SK-N-SH (cell line): ENCODE measurements around the gene ITFG1. TPM values are rescaled to one million over a fixed set of nuclear protein-coding genes. Genes with fewer than 3 reads are reported as not detected.

Experiments
- CTCF ChIA-PET: fragments of 300-600, 350-600 bp; formaldehyde crosslinking; extraction: SDS; loops from one replicate; lab custom pipeline; 2021; lab: Yijun Ruan, JAX
- POLR2A ChIA-PET: fragments of 350-600 bp; sonication (Branson Sonifier 250); formaldehyde crosslinking; extraction: SDS; loops from one replicate; lab custom pipeline; 2020; ENCODE audit warnings: antibody characterized with exemption, inconsistent platforms; lab: Yijun Ruan, JAX
- DNase-seq: peaks from one replicate; pipeline ENCODE4 v3.0.0; 2012
- H2AFZ ChIP-seq: fragments of 200-600 bp; sonication (generic); 2 replicates; pipeline ENCODE4 v1.8.1; 2016; ENCODE audit warnings: antibody characterized with exemption, mild to moderate bottlenecking, low read depth
- H3F3A ChIP-seq: fragments of 200-600 bp; sonication (generic); replicated peaks from 2 replicates; pipeline ENCODE3; 2016; ENCODE audit warnings: antibody characterized with exemption, mild to moderate bottlenecking; ENCODE audit not compliant: insufficient read depth
- H3K27ac ChIP-seq, 2 experiments: fragments of 200-500 bp in 1 of 2; fragments of 200-600 bp in 1 of 2; sonication (Bioruptor generic) in 1 of 2; sonication (generic), shearing (Covaris generic) in 1 of 2; 2 replicates each; pipeline versions ENCODE4 v1.5.1 to v1.6.1; 2014 to 2016; ENCODE audit warnings: low read depth in 2 of 2, inconsistent platforms in 1 of 2, low read length in 1 of 2, mild to moderate bottlenecking in 1 of 2, mixed read lengths in 1 of 2
- H3K27me3 ChIP-seq: fragments of 200-600 bp; sonication (generic), shearing (Covaris generic); 2 replicates; pipeline ENCODE4 v1.6.1; 2016; ENCODE audit warnings: mixed run types; ENCODE audit not compliant: insufficient read depth
- H3K36me3 ChIP-seq, 2 experiments: fragments of 200-500 bp in 1 of 2; fragments of 200-600 bp in 1 of 2; sonication (Bioruptor generic) in 1 of 2; sonication (generic) in 1 of 2; replicated peaks in 1 of 2; 2 replicates each; pipeline versions ENCODE3 to v1.5.1; 2014 to 2016; ENCODE audit warnings: low read length in 1 of 2, mild to moderate bottlenecking in 1 of 2; ENCODE audit not compliant: insufficient read depth in 2 of 2, control insufficient read depth in 1 of 2
- H3K4me1 ChIP-seq, 2 experiments: fragments of 200-500 bp in 1 of 2; fragments of 200-600 bp in 1 of 2; sonication (Bioruptor generic) in 1 of 2; sonication (generic), shearing (Covaris generic) in 1 of 2; 2 replicates each; pipeline versions ENCODE4 v1.5.1 to v1.6.1; 2014 to 2016; ENCODE audit warnings: low read depth in 1 of 2, low read length in 1 of 2, mixed run types in 1 of 2; ENCODE audit not compliant: insufficient read depth in 2 of 2, control insufficient read depth in 1 of 2
- H3K4me2 ChIP-seq: fragments of 200-600 bp; sonication (generic), shearing (Covaris generic); 2 replicates; pipeline ENCODE4 v1.6.1; 2017; ENCODE audit warnings: mixed run types
- H3K4me3 ChIP-seq, 2 experiments: fragments of 200-500 bp in 1 of 2; fragments of 200-600 bp in 1 of 2; sonication (Bioruptor generic) in 1 of 2; sonication (generic), shearing (Covaris generic) in 1 of 2; 2 replicates each; pipeline versions ENCODE4 v1.5.1 to v1.8.1; 2014 to 2016; ENCODE audit warnings: low read depth in 2 of 2, inconsistent platforms in 1 of 2, low read length in 1 of 2, mild to moderate bottlenecking in 1 of 2, mixed read lengths in 1 of 2, moderate library complexity in 1 of 2
- H3K79me2 ChIP-seq: fragments of 200-600 bp; sonication (generic); 2 replicates; pipeline ENCODE4 v1.8.1; 2017; ENCODE audit warnings: mild to moderate bottlenecking; ENCODE audit not compliant: insufficient read depth
- H3K9ac ChIP-seq: fragments of 200-600 bp; sonication (generic); 2 replicates; pipeline ENCODE4 v1.6.1; 2017; ENCODE audit warnings: mixed run types
- H3K9me2 ChIP-seq: fragments of 200-600 bp; sonication (generic); 2 replicates; pipeline ENCODE4 v1.6.1; 2017; ENCODE audit warnings: mixed run types
- H3K9me3 ChIP-seq: fragments of 200-600 bp; sonication (generic); 2 replicates; pipeline ENCODE4 v1.6.1; 2017; ENCODE audit warnings: mixed run types, mild to moderate bottlenecking, moderate library complexity
- H4K20me1 ChIP-seq: fragments of 200-600 bp; sonication (generic); 2 replicates; pipeline ENCODE4 v1.6.1; 2017; ENCODE audit warnings: mild to moderate bottlenecking, mixed run types; ENCODE audit not compliant: insufficient read depth
- CHD2 ChIP-seq: fragments of 150-350 bp; IDR thresholded peaks from 2 replicates; pipeline ENCODE4 v1.6.1; 2018; ENCODE audit warnings: low read length; ENCODE audit not compliant: partially characterized antibody
- CTCF ChIP-seq: fragments of 200-600 bp; sonication (generic); IDR thresholded peaks from 2 replicates; pipeline ENCODE4 v1.6.1; 2017; ENCODE audit warnings: antibody characterized with exemption, mild to moderate bottlenecking, moderate library complexity
- ELF1 ChIP-seq: IDR thresholded peaks from 2 replicates; pipeline ENCODE4 v1.4.0; 2012
- GABPA ChIP-seq: IDR thresholded peaks from 2 replicates; pipeline ENCODE4 v1.4.0; 2012; ENCODE audit warnings: low read depth, mild to moderate bottlenecking
- GATA2 ChIP-seq: sonication (generic); formaldehyde crosslinking; IDR thresholded peaks from 2 replicates; pipeline ENCODE4 v1.5.0; 2020; ENCODE audit warnings: mild to moderate bottlenecking, missing genetic modification reagents
- JUND ChIP-seq: IDR thresholded peaks from 2 replicates; pipeline ENCODE4 v1.4.0; 2012
- MEF2A ChIP-seq: IDR thresholded peaks from 2 replicates; pipeline ENCODE4 v1.4.0; 2012; ENCODE audit warnings: low read depth, borderline replicate concordance
- MXI1 ChIP-seq: IDR thresholded peaks from 2 replicates; pipeline ENCODE4 v1.6.1; 2012; ENCODE audit warnings: mild to moderate bottlenecking, low read depth, low read length, improper control_type of control experiment
- NRF1 ChIP-seq: IDR thresholded peaks from 2 replicates; pipeline ENCODE4 v1.6.1; 2012; ENCODE audit warnings: low read depth, mild to moderate bottlenecking, low read length
- POLR2AphosphoS5 ChIP-seq: IDR thresholded peaks from 2 replicates; pipeline ENCODE4 v1.6.1; 2012; ENCODE audit warnings: low read depth, low read length
- RAD21 ChIP-seq: IDR thresholded peaks from 2 replicates; pipeline ENCODE4 v1.6.1; 2012; ENCODE audit warnings: mild to moderate bottlenecking, low read length
- REST ChIP-seq: IDR thresholded peaks from 2 replicates; pipeline ENCODE4 v1.6.1; 2012; ENCODE audit warnings: mild to moderate bottlenecking, low read depth, low read length, moderate library complexity
- RFX5 ChIP-seq: IDR thresholded peaks from 2 replicates; pipeline ENCODE4 v1.6.1; 2012; ENCODE audit warnings: mild to moderate bottlenecking, improper control_type of control experiment, low read length
- TCF12 ChIP-seq: IDR thresholded peaks from 2 replicates; pipeline ENCODE4 v1.4.0; 2012
- WGBS: methylation state at CpG from one replicate; pipeline ENCODE4 v1.1.6; 2017; ENCODE audit warnings: low lambda C conversion rate; 5-methylcytosine and 5-hydroxymethylcytosine counted together
- polyA plus RNA-seq, 3 experiments: library from polyadenylated mRNA; depleted of rRNA; stranded (reverse); fragments of >200 nt; gene quantifications; 2 replicates each; pipeline ENCODE4 v1.2.3, GENCODE V29; 2012

Gene ITFG1
- polyA plus RNA-seq, 1 of the 3 experiments (the other 2 are of a cell fraction): 48.6 TPM

GRCh38 chr16:47460711-47461597 is at the start of gene ITFG1, which contains the start of gene PHKB (continued):
- TF ChIP-seq GATA2: no peak
- TF ChIP-seq JUND: no peak
- no peak for TF ChIP-seq RAD21
- 0 out of 2 replicates have a peak, but pooled peaks have one; percentile 23 for TF ChIP-seq REST
- peak; percentile 59; the same call in 1 of the 2 replicates for TF ChIP-seq POLR2AphosphoS5
- TF ChIP-seq MEF2A: no peak
- TF ChIP-seq CHD2: peak; percentile 22
- TF ChIP-seq RFX5: no peak
- TF ChIP-seq, all 33 proteins: peak for 15

- H3K9me2 ChIP-seq: no peaks in the 10 kb centered on the region
- no peaks in the 10 kb centered on the region for H3K27me3 ChIP-seq
- 96% methylated on average over 1 of the region's 1 CpG for WGBS
- H3K79me2 ChIP-seq: no peaks in the 10 kb centered on the region
- TF ChIP-seq RAD21 (no peak), NRF1 (no peak), GABPA (no peak), MXI1 (no peak), ELF1 (no peak), CTCF (no peak), RFX5 (no peak), JUND (no peak), TCF12 (no peak)
- no peak overlapping the region for H2AFZ ChIP-seq
- no peak overlapping the region for H3K4me3 ChIP-seq
- H4K20me1 ChIP-seq: no peaks in the 10 kb centered on the region
- H3K9ac ChIP-seq: no peak overlapping the region
- H3K36me3 ChIP-seq: peaks cover 32 to 33% of the 10 kb centered on the region in 2 experiments
- H3K4me1 ChIP-seq: no peaks in the 10 kb centered on the region; a peak in 1 of 4 replicates
- CTCF ChIA-PET: no interaction called here
- 0 out of 4 replicates have a peak overlapping the region, but pooled peaks of 1 of the 2 experiments have one; percentile 25 for H3K27ac ChIP-seq
- H3K4me2 ChIP-seq: no peak overlapping the region
- H3F3A ChIP-seq: no peaks in the 10 kb centered on the region
- POLR2A ChIA-PET: no interaction called here
- DNase-seq: no peak
- no peaks in the 10 kb centered on the region for H3K9me3 ChIP-seq
These were observed 46.8 kb upstream of the ITFG1 start for GRCh38 chr16:47507701-47508100.
